Left lung (tissue), 10 donors: ENCODE data around the gene KRTAP2-2. TPM values are rescaled to one million over a fixed set of nuclear protein-coding genes. Genes with fewer than 3 reads are reported as not detected.
"Not testable (repeated sequence)": the region's sequence is repeated elsewhere in the genome, so short reads cannot be mapped to it uniquely, and the experiment has no call there.

ENCODE experiments used
- ATAC-seq: fragments of 200-7000 bp; cut with Tn5 transposase; one replicate; pipeline ENCODE4 v1.9.1; 2020; ENCODE audit warnings: moderate library complexity
- DNase-seq, 4 donors: peaks; one replicate each; pipeline ENCODE4 v3.0.0-alpha.2; 2013 to 2020
- H3K27ac ChIP-seq, 2 donors: fragments of 200-600 bp; sonication (generic) in 1 of 2; one replicate each; pipeline versions ENCODE4 v1.5.0 to v1.8.0; 2020 to 2021
- H3K27me3 ChIP-seq, 2 donors: fragments of 200-600 bp; sonication (generic) in 1 of 2; one replicate each; pipeline versions ENCODE4 v1.5.0 to v1.8.0; 2020 to 2021
- H3K36me3 ChIP-seq, 2 donors: fragments of 200-600 bp; sonication (generic) in 1 of 2; one replicate each; pipeline versions ENCODE4 v1.5.0 to v1.8.0; 2020 to 2021
- H3K4me1 ChIP-seq, 2 donors: fragments of 200-600 bp; one replicate each; pipeline ENCODE4 v1.8.0; 2021
- H3K4me3 ChIP-seq, 2 donors: fragments of 200-600 bp; sonication (generic) in 1 of 2; one replicate each; pipeline versions ENCODE4 v1.5.0 to v1.8.0; 2020 to 2021; ENCODE audit warnings: mild to moderate bottlenecking in 1 of 2
- H3K9me3 ChIP-seq, 2 donors: fragments of 200-600 bp; sonication (generic) in 1 of 2; one replicate each; pipeline versions ENCODE4 v1.5.0 to v1.8.0; 2020 to 2021
- intact Hi-C, 2 donors: fragments of 100-400 bp; cut with DNase I; formaldehyde crosslinking; loops; one replicate each; pipeline versions ENCODE4 v1.11.2 to v1.14.2; 2022
- polyA plus RNA-seq, 6 donors: library from polyadenylated mRNA; unstranded; fragments of 120-200 nt; gene quantifications; one replicate each; pipeline ENCODE4 v1.2.1, GENCODE V29; 2013; ENCODE audit not compliant: insufficient read length in 6 of 6
- total RNA-seq, 2 donors: library from RNA; stranded (reverse); fragmentation: NEBNext Ultra II Directional; extraction: Animal tissue kit (Norgen Biotek cat#: 25700); gene quantifications; one replicate each; pipeline ENCODE4 v1.2.1, GENCODE V29; 2021
- TF ChIP-seq, protein P1 (sequence below), 2 donors: fragments of 200-600 bp; sonication (generic) in 1 of 2; IDR thresholded peaks; one replicate each; pipeline versions ENCODE4 v1.5.0 to v1.8.0; 2021; ENCODE audit warnings: antibody characterized with exemption in 2 of 2
- donor health status: DM: no; HTN: yes; CAD: no.
- donor health status: DM: no; HTN: no; CAD: no.

The KRTAP2-2 gene
- total and polyA plus RNA-seq, 8 donors, result not detected

DNA sequence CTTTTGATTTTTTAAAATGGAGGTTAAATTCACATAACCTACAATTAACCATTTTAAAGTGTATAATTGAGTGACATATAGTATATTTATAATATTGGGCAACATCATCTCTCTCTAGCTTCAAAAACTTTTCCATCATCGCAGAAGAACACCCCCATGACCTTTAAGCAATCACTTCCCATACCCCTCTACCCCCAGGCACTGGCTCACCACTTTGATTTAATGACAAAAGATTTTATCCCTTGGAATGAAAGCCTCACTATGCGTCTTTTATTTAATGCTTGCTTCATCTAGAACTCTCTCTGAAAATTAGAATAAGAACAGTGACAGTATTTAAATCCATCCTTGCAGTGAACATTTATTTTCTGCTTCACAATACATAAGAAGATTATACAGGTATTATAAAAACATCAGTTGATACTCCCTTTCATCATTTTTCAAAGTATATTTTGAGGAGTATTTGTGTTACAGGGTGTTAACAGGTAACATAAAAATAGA, 17.1 kb downstream of the KRTAP2-2 start:
- H3K9me3 ChIP-seq, result no peaks in the 10 kb centered on the region
- H3K4me1 ChIP-seq, result no peaks in the 10 kb centered on the region
- no peak overlapping the region for H3K27ac ChIP-seq
- no peaks in the 10 kb centered on the region for H3K27me3 ChIP-seq
- TF ChIP-seq, protein P1, sequence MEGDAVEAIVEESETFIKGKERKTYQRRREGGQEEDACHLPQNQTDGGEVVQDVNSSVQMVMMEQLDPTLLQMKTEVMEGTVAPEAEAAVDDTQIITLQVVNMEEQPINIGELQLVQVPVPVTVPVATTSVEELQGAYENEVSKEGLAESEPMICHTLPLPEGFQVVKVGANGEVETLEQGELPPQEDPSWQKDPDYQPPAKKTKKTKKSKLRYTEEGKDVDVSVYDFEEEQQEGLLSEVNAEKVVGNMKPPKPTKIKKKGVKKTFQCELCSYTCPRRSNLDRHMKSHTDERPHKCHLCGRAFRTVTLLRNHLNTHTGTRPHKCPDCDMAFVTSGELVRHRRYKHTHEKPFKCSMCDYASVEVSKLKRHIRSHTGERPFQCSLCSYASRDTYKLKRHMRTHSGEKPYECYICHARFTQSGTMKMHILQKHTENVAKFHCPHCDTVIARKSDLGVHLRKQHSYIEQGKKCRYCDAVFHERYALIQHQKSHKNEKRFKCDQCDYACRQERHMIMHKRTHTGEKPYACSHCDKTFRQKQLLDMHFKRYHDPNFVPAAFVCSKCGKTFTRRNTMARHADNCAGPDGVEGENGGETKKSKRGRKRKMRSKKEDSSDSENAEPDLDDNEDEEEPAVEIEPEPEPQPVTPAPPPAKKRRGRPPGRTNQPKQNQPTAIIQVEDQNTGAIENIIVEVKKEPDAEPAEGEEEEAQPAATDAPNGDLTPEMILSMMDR (IDR thresholded peaks at IDR 0.05), result no peak
- no peak for ATAC-seq
- DNase-seq, result no peak
- intact Hi-C loops, result no loop called here
- no peaks in the 10 kb centered on the region for H3K36me3 ChIP-seq
- no peak overlapping the region for H3K4me3 ChIP-seq

DNA sequence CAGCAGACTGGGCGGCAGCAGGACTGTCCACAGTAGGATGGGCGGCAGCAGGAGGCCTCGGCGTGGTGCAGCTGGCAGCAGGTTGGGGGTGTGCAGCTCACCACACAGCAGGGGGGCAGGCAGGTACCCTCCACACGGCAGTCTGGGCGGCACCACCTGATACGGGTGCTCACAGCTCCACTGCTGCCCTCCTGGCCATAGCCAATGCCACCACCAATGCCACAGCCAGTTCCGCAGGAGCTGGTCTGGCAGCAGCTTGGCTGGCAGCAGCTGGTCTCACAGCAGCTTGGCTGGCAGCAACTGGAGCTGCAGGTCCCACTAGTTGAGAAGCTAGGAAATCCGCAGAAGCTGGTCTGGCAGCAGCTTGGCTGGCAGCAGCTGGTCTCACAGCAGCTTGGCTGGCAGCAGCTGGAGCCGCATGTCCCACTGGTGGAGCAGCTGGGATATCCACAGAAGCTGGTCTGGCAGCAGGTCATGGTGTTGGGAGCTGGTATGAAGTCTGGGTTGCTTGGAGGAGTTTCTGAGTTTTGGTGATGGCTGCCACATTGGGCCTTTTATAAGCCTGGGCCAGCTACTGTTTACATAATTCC, 20.6 kb downstream of the KRTAP2-2 start, which contains the start of gene KRTAP1-3:
TSS of gene KRTAP1-3 (minus strand) at position 529 of the 590 bp plus-strand sequence. CDS start at position 476, 53 bp downstream.
- DNase-seq, H3K36me3 ChIP-seq, intact Hi-C loops, H3K27ac ChIP-seq, H3K4me3 ChIP-seq, ATAC-seq, H3K4me1 ChIP-seq, H3K9me3 ChIP-seq: not testable (repeated sequence)
- peaks cover 0 to 17% of the 10 kb centered on the region in 2 donors for H3K27me3 ChIP-seq

DNA sequence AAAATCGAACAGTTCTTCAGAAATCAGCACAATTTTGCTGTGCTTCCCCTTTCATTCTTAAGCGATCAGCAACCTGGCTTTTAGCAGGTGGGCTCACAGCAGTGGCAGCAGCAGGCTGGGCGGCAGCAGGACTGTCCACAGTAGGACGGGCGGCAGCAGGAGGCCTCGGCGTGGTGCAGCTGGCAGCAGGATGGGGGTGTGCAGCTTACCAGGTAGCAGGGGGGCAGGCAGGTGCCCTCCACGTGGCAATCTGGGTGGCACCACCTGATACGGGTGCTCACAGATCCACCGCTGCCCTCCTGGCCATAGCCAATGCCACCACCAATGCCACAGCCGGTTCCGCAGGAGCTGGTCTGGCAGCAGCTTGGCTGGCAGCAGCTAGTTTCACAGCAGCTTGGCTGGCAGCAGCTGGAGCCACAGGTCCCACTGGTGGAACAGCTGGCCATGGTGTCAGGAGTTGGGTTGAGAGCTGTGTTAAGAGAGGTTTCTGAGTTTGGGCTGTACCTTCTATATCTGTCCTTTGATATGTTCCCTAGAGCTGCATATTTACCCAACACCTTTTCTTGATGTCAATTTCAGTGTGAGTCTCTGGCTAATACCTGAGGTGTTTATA, 25.3 kb downstream of the KRTAP2-2 start, which contains the start of gene KRTAP1-4:
TSS of gene KRTAP1-4 (minus strand) at position 563 of the 613 bp plus-strand sequence. CDS start at position 446, 117 bp downstream.
- Histone ChIP-seq H3K27ac (no peak within 1 kb of the TSS), H3K27me3 (peaks cover 0 to 21% of the 10 kb centered on the region in 2 donors), H3K36me3 (no peaks in the 10 kb centered on the region), H3K4me3 (no peak within 1 kb of the TSS), H3K4me1 (no peaks in the 10 kb centered on the region), H3K9me3 (no peaks in the 10 kb centered on the region)
- TF ChIP-seq, protein P1 (IDR thresholded peaks at IDR 0.05), result no peak
- DNase-seq (no peak), ATAC-seq (no peak)
- intact Hi-C loops, result no loop called here

DNA sequence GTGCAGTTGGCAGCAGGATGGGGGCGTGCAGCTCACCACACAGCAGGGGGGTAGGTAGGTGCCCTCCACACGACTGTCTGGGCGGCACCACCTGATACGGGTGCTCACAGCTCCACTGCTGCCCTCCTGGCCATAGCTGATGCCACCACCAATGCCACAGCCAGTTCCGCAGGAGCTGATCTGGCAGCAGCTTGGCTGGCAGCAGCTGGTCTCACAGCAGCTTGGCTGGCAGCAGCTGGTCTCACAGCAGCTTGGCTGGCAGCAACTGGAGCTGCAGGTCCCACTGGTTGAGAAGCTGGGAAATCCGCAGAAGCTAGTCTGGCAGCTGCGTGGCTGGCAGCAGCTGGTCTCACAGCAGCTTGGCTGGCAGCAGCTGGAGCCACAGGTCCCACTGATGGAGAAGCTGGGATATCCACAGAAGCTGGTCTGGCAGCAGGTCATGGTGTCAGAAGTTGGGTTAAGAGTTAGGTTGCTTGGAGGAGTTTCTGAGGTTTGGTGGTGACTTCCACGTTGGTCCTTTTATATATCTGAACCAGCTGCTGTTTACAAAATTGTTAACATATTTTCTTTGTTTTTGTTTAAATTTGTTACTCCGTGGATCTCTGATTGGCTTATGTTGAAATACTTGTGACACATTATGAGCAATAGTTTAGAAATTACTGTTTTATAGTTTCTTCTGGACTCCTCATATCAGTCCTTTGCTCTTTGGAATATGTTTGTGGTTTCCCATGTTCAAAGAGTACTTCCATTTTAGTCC, 28.1 kb downstream of the KRTAP2-2 start, which contains the start of gene KRTAP1-5:
TSS of gene KRTAP1-5 (minus strand) at position 494 of the 757 bp plus-strand sequence. CDS start at position 441, 53 bp downstream.
- Histone ChIP-seq H3K9me3 (no peaks in the 10 kb centered on the region), H3K27ac (no peak within 1 kb of the TSS), H3K4me3 (no peak within 1 kb of the TSS), H3K27me3 (peaks cover 0 to 21% of the 10 kb centered on the region in 2 donors), H3K4me1 (no peaks in the 10 kb centered on the region), H3K36me3 (no peaks in the 10 kb centered on the region)
- intact Hi-C loops, result no loop called here
- TF ChIP-seq, protein P1 (IDR thresholded peaks at IDR 0.05), result no peak
- ATAC-seq, result no peak
- peak in 1 of 4 donors; percentile 64 for DNase-seq

DNA sequence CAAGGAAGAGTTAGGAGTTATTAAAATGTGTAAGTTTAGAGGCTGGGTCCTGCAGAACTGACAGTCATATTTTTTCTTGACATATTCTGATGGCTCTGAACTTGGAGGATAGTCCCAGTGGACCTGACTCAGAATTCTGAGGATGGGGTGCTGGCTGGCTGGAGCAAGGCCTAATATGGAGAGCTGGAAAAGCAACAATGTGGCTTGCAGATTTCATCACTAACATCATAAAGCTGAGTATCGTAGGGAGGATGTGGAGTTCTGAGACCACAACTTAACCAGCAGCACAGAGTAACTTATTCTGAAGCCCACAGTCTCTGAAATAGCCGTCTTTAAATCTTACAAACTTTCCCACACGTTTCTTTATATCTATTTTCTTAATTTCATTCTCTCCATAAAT, 30.3 kb downstream of the KRTAP2-2 start:
- intact Hi-C loops, result no loop called here
- no peak for DNase-seq
- no peaks in the 10 kb centered on the region for H3K36me3 ChIP-seq
- H3K9me3 ChIP-seq, result no peaks in the 10 kb centered on the region
- no peak for ATAC-seq
- H3K27ac ChIP-seq, result no peak overlapping the region
- H3K4me1 ChIP-seq, result no peaks in the 10 kb centered on the region
- peaks cover 0 to 7% of the 10 kb centered on the region in 2 donors for H3K27me3 ChIP-seq
- H3K4me3 ChIP-seq, result no peak overlapping the region
- TF ChIP-seq, protein P1 (IDR thresholded peaks at IDR 0.05), result no peak
